Caco-2 (cell line): ENCODE measurements around the gene BATF3. TPM values are rescaled to one million over a fixed set of nuclear protein-coding genes. Genes with fewer than 3 reads are reported as not detected.

Experiments used
- BruUV-seq: library from RNA; stranded (reverse); fragments of 400-500 nt; replicated peaks from 2 replicates; lab custom pipeline; 2021; lab: Mats Ljungman, UMichigan
- CTCF ChIA-PET: fragments of 300-600 bp; sonication (Branson Sonifier 250); formaldehyde crosslinking; loops from one replicate; lab custom pipeline; 2022; ENCODE audit warnings: antibody characterized with exemption; lab: Charles Lee
- POLR2A ChIA-PET: fragments of 300-600 bp; sonication (Branson Sonifier 250); formaldehyde crosslinking; loops from one replicate; lab custom pipeline; 2022; ENCODE audit warnings: antibody characterized with exemption; lab: Charles Lee
- DNase-seq, 2 experiments: peaks; one replicate each; pipeline versions ENCODE4 v3.0.0 to v3.0.0-alpha.2; 2020 to 2022
- H3K27me3 ChIP-seq: replicated peaks from 2 replicates; pipeline ENCODE4 v1.6.0; 2011; ENCODE audit warnings: low read length; ENCODE audit not compliant: control insufficient read depth, insufficient read depth
- H3K36me3 ChIP-seq: 2 replicates; pipeline ENCODE4 v1.5.1; 2011; ENCODE audit warnings: low read length; ENCODE audit not compliant: control insufficient read depth, insufficient read depth
- H3K4me1 ChIP-seq: fragments of 250-450 bp; sonication (Bioruptor Pico); 2 replicates; pipeline ENCODE4 v1.5.1; 2020; ENCODE audit warnings: mild to moderate bottlenecking
- H3K4me3 ChIP-seq: 2 replicates; pipeline ENCODE4 v1.5.1; 2011; ENCODE audit warnings: low read depth, mild to moderate bottlenecking, control low read depth, low read length
- H3K9me3 ChIP-seq: fragments of 250-450 bp; sonication (Bioruptor Pico); 2 replicates; pipeline ENCODE4 v1.5.1; 2020; ENCODE audit warnings: mild to moderate bottlenecking, moderate library complexity
- H3K27ac Mint-ChIP-seq: one replicate; pipeline ENCODE4 v1.8.0; 2022; ENCODE audit warnings: mixed read lengths; ENCODE audit not compliant: unreplicated experiment
- H3K27me3 Mint-ChIP-seq: one replicate; pipeline ENCODE4 v1.8.0; 2022; ENCODE audit warnings: mixed read lengths; ENCODE audit not compliant: insufficient read depth, unreplicated experiment
- H3K36me3 Mint-ChIP-seq: one replicate; pipeline ENCODE4 v1.8.0; 2022; ENCODE audit warnings: mild to moderate bottlenecking, mixed read lengths; ENCODE audit not compliant: insufficient read depth, unreplicated experiment
- H3K4me1 Mint-ChIP-seq: one replicate; pipeline ENCODE4 v1.8.0; 2022; ENCODE audit warnings: low read depth, mixed read lengths; ENCODE audit not compliant: unreplicated experiment
- H3K4me3 Mint-ChIP-seq: one replicate; pipeline ENCODE4 v1.8.0; 2022; ENCODE audit warnings: mild to moderate bottlenecking, moderate library complexity, mixed read lengths; ENCODE audit not compliant: unreplicated experiment
- H3K9me3 Mint-ChIP-seq: one replicate; pipeline ENCODE4 v1.8.0; 2022; ENCODE audit warnings: mixed read lengths; ENCODE audit not compliant: unreplicated experiment
- CTCF ChIP-seq, 2 experiments: fragments of 200-600 bp in 1 of 2; IDR thresholded peaks; 1 replicate in 1 of 2; 2 replicates in 1 of 2; pipeline versions ENCODE4 v1.5.1 to v1.8.0; 2011 to 2022; ENCODE audit warnings: antibody characterized with exemption in 1 of 2, control low read depth in 1 of 2, inconsistent platforms in 1 of 2, low read depth in 1 of 2, low read length in 1 of 2, mild to moderate bottlenecking in 1 of 2, moderate library complexity in 1 of 2; ENCODE audit not compliant: insufficient read depth in 1 of 2, severe bottlenecking in 1 of 2, unreplicated experiment in 1 of 2
- intact Hi-C: fragments of 100-400 bp; cut with micrococcal nuclease; formaldehyde crosslinking; loops from one replicate; pipeline ENCODE4 v1.10.0; 2022; ENCODE audit not compliant: unreplicated experiment
- total RNA-seq: library from RNA; stranded (reverse); gene quantifications from 2 replicates; pipeline ENCODE4 v1.2.3, GENCODE V29; 2022

Gene BATF3
- total RNA-seq, 1 experiment from 2014 or later, result 0.23 TPM

GRCh38 chr1:212696721-212697331 is 2.8 kb downstream of the BATF3 start:
- Mint-ChIP-seq H3K36me3 (no peaks in the 10 kb centered on the region), H3K27me3 (peaks cover 27% of the 10 kb centered on the region), H3K4me1 (peaks cover 16% of the 10 kb centered on the region), H3K27ac (no peak overlapping the region), H3K9me3 (no peaks in the 10 kb centered on the region), H3K4me3 (no peak overlapping the region)
- Histone ChIP-seq H3K27me3 (peaks cover 5% of the 10 kb centered on the region), H3K4me1 (peaks cover 28% of the 10 kb centered on the region), H3K9me3 (no peaks in the 10 kb centered on the region), H3K36me3 (no peaks in the 10 kb centered on the region), H3K4me3 (no peak overlapping the region)
- no TSS peak for BruUV-seq
- ChIA-PET POLR2A (no interaction called here), CTCF (interaction anchor here (1.2 kb wide), 1 partner anchor 32 kb away, joined by 4 read pairs; no protein-coding TSS in a partner anchor)
- DNase-seq, result no peak
- no peak for TF ChIP-seq CTCF (IDR thresholded peaks at IDR 0.05; ENCODE audit: insufficient read depth in 1 of 2, low read depth in 1 of 2, low read length in 1 of 2, severe bottlenecking in 1 of 2, unreplicated experiment in 1 of 2)
- intact Hi-C loops, result no loop called here

GRCh38 chr1:212692774-212693644 is 6.6 kb downstream of the BATF3 start:
- Histone ChIP-seq H3K27me3 (peaks cover 8% of the 10 kb centered on the region), H3K4me3 (no peak overlapping the region), H3K4me1 (no peaks in the 10 kb centered on the region), H3K9me3 (no peaks in the 10 kb centered on the region), H3K36me3 (no peaks in the 10 kb centered on the region)
- Mint-ChIP-seq H3K9me3 (no peaks in the 10 kb centered on the region), H3K27ac (no peak overlapping the region), H3K4me1 (no peaks in the 10 kb centered on the region), H3K36me3 (no peaks in the 10 kb centered on the region), H3K4me3 (no peak overlapping the region), H3K27me3 (peaks cover 27% of the 10 kb centered on the region)
- no TSS peak for BruUV-seq
- CTCF ChIA-PET, result no interaction called here
- no peak for DNase-seq
- POLR2A ChIA-PET, result no interaction called here
- TF ChIP-seq CTCF (IDR thresholded peaks at IDR 0.05; ENCODE audit: insufficient read depth in 1 of 2, low read depth in 1 of 2, low read length in 1 of 2, severe bottlenecking in 1 of 2, unreplicated experiment in 1 of 2), result no peak
- intact Hi-C loops, result no loop called here

- no peaks in the 10 kb centered on the region for H3K4me1 ChIP-seq
- H3K27me3 Mint-ChIP-seq, result peaks cover 21% of the 10 kb centered on the region
- no peaks in the 10 kb centered on the region for H3K9me3 Mint-ChIP-seq
- H3K36me3 Mint-ChIP-seq, result no peaks in the 10 kb centered on the region
- H3K27me3 ChIP-seq, result peaks cover 4% of the 10 kb centered on the region
- no peak for TF ChIP-seq CTCF (IDR thresholded peaks at IDR 0.05; ENCODE audit: insufficient read depth in 1 of 2, low read depth in 1 of 2, low read length in 1 of 2, severe bottlenecking in 1 of 2, unreplicated experiment in 1 of 2)
- no peaks in the 10 kb centered on the region for H3K4me1 Mint-ChIP-seq
- no peak overlapping the region for H3K4me3 ChIP-seq
- no peak overlapping the region for H3K4me3 Mint-ChIP-seq
- no peaks in the 10 kb centered on the region for H3K36me3 ChIP-seq
- no peaks in the 10 kb centered on the region for H3K9me3 ChIP-seq
- intact Hi-C loops, result no loop called here
- H3K27ac Mint-ChIP-seq, result no peak overlapping the region
- BruUV-seq, result no TSS peak
- DNase-seq, result no peak
- ChIA-PET CTCF (no interaction called here), POLR2A (no interaction called here)
Observed at GRCh38 chr1:212691561-212692071, 8.0 kb downstream of the BATF3 start.
